Bronchial epithelial cell (primary cell): ENCODE measurements around the gene PSMB9. TPM values are rescaled to one million over a fixed set of nuclear protein-coding genes. Genes with fewer than 3 reads are reported as not detected.

ENCODE experiments used
- DNase-seq: peaks from one replicate; pipeline ENCODE4 v3.0.0-alpha.2; 2010; ENCODE audit warnings: low read depth
- FAIRE-seq: peaks from 2 replicates; lab custom pipeline; 2011; peaks lifted over from hg19 to GRCh38; lab: Jason Lieb, UNC
- H3K27me3 ChIP-seq: 2 replicates; pipeline ENCODE4 v1.5.1; 2011; ENCODE audit warnings: low read length; ENCODE audit not compliant: control insufficient read depth, insufficient read depth
- H3K36me3 ChIP-seq: 2 replicates; pipeline ENCODE4 v1.5.1; 2011; ENCODE audit warnings: low read length; ENCODE audit not compliant: control insufficient read depth, insufficient read depth
- H3K4me3 ChIP-seq: 2 replicates; pipeline ENCODE4 v1.5.1; 2011; ENCODE audit warnings: mild to moderate bottlenecking, low read depth, low read length, control low read depth
- CTCF ChIP-seq: IDR thresholded peaks from 2 replicates; pipeline ENCODE4 v1.5.1; 2011; ENCODE audit warnings: mild to moderate bottlenecking, moderate library complexity, low read length, control low read depth, inconsistent platforms; ENCODE audit not compliant: insufficient read depth, severe bottlenecking
- total RNA-seq: library from RNA; depleted of rRNA; stranded (reverse); fragments of >200 nt; gene quantifications from 2 replicates; pipeline ENCODE4 v1.2.1, GENCODE V29; 2014

The PSMB9 gene
- total RNA-seq, 1 donor from 2014 or later = 0.53 TPM

DNA sequence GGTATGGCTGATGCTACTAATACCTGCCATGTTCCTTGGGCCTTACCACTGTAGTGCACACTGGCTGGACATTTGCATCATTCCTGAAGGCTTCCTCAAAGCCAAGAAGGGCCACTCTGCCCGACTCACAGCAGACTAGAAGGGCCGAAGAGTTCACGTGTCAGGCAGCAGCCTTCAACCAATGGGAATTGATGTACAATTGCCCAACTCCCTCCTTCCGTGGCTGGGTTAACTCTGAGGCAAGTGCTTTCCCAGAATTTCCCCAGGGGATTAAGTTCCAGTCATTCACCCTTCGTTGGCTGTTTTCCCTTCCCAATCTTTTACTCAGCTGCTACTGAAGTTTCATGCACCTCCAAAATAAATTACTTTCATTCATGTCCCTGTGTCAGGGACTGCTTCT lies 29.8 kb downstream of the PSMB9 start:
- no peak overlapping the region for H3K4me3 ChIP-seq
- no peaks in the 10 kb centered on the region for H3K36me3 ChIP-seq
- FAIRE-seq (no peak), DNase-seq (peak; percentile 48)
- no peak for TF ChIP-seq CTCF
- H3K27me3 ChIP-seq = peaks cover 4% of the 10 kb centered on the region

DNA sequence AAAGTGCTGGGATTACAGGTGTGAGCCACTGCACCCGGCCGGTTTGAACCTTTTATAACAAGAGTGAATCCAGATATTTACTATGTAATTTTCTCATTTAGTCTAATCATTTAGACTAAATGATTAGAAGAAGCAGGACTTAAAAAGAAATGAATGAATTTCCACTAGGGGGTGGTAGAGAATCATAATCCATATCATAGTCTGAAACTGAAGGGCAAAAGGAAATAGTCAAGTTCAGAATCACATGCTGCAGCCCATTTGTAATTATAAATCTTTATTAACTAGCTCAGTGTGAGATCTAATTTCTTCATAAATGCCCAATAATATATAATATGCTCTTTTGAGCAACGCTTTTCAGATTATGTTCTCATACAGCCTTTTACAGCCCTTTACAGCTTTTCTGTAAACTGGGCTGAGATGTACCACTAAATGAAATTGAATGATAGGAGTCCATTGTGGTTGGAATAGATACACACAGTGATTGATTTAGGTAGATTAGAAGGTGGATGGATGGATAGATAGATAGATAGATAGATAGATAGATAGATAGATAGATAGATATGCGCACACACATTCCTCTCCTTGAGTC lies 31.8 kb downstream of the PSMB9 start:
- Histone ChIP-seq H3K27me3 (no peaks in the 10 kb centered on the region), H3K36me3 (no peaks in the 10 kb centered on the region), H3K4me3 (no peak overlapping the region)
- DNase-seq = peak; percentile 79
- peak; percentile 40 for TF ChIP-seq CTCF
- FAIRE-seq = no peak

DNA sequence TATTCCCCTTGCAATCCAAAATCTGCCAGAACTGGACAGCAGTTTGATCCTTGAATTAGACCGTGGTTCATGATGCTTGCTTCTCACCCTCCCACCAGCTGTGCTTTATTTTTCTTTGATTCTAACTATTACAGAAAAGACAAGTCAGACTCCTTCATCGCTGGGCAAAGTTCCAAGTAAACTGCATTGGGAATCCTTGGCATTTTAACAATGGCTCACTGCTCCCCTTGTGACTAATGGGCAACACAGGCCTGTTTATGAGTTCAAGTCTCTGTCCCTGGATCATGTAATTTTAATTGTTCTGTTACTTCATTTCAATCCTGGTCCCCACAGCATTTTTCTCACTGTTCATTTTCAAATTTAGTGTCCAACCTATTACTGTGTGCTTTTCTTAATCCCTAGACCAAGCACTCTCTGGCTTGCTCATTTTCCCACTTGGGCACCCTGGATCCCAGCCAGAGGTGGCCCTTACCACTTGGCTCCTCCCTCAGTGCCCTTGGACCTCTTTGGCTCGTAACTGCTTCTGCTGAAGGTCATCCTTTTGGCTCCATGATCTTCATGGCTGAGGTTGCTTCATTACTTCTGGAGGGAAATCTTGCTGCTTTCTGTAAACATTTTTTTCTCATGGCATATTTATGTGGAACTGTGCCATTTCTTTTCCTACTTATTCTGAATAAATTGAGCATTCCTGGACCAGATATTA lies 32.8 kb downstream of the PSMB9 start:
- DNase-seq (peak; percentile 34), FAIRE-seq (no peak)
- H3K36me3 ChIP-seq = no peaks in the 10 kb centered on the region
- H3K4me3 ChIP-seq = no peak overlapping the region
- no peaks in the 10 kb centered on the region for H3K27me3 ChIP-seq
- no peak for TF ChIP-seq CTCF

DNA sequence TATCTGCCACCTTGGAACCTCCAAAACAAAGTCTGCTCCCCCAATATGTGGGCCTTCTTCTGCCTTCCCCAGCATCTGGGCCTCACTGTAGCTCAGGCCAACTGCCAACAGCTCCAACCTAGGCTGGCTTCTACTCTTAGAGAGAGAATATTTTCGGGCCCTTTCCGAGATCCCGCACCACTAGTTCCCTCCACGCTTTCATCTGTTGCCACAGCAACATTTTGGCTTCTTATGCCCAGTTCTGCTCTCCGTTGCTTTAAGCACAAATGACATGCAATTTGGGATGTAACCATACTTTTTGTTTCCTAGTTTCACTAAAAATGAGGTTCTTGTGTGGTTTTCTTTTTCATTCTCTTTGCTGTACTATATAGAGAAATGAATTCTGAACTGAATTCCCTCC lies 33.6 kb downstream of the PSMB9 start:
- FAIRE-seq (no peak), DNase-seq (no peak)
- no peaks in the 10 kb centered on the region for H3K36me3 ChIP-seq
- no peak overlapping the region for H3K4me3 ChIP-seq
- H3K27me3 ChIP-seq = no peaks in the 10 kb centered on the region
- no peak for TF ChIP-seq CTCF

GRCh38 chr6:32888576-32888975 lies 34.6 kb downstream of the PSMB9 start:
- FAIRE-seq = no peak
- TF ChIP-seq CTCF = no peak
- H3K36me3 ChIP-seq = no peaks in the 10 kb centered on the region
- no peaks in the 10 kb centered on the region for H3K27me3 ChIP-seq
- no peak overlapping the region for H3K4me3 ChIP-seq
- DNase-seq = no peak

DNA sequence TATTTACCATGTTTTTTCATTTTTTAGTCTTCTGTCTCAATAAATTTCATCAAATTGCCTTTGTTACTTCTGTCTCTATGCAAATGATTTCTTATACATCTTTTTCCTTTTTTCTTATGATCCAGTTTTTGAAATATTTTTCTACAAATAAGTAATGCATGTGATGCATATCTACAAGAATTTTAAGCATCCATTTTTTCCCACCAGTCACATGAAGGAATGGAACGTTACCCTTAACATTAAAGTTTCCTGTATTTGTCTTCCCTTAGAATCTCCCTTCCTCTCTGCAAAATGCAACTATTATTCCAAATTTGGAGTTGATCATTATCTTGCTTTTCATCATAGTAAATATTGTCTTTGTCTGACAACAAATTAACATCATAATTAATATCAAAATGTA lies 35.5 kb downstream of the PSMB9 start:
- Histone ChIP-seq H3K4me3 (no peak overlapping the region), H3K27me3 (no peaks in the 10 kb centered on the region), H3K36me3 (no peaks in the 10 kb centered on the region)
- no peak for TF ChIP-seq CTCF
- DNase-seq (no peak), FAIRE-seq (no peak)
